Stimulated activated naive CD8-positive, alpha-beta T cell treated with anti-CD3 and anti-CD28 coated beads, Interleukin-15, amount 100 ng/mL, for 72 hours (primary cell): Measurements from ENCODE around the gene GNRHR.
"Not testable (repeated sequence)": the region's sequence is repeated elsewhere in the genome, so short reads cannot be mapped to it uniquely, and the experiment has no call there.

Source experiments
- ATAC-seq: fragments of 150-1000 bp; cut with Tn5 transposase; 2 replicates; pipeline ENCODE4 v1.10.0; 2021; ENCODE audit warnings: mild to moderate bottlenecking, moderate library complexity
- DNase-seq, 2 donors: peaks; one replicate each; pipeline ENCODE4 v3.0.0; 2021 to 2022
- H3K27ac Mint-ChIP-seq, 2 donors: one replicate each; pipeline ENCODE4 v1.8.0; 2022; ENCODE audit warnings: mild to moderate bottlenecking in 2 of 2, mixed read lengths in 2 of 2, moderate library complexity in 2 of 2
- H3K27me3 Mint-ChIP-seq: one replicate; pipeline ENCODE4 v1.8.0; 2022; ENCODE audit warnings: mixed read lengths
- H3K4me1 Mint-ChIP-seq: one replicate; pipeline ENCODE4 v1.8.0; 2022; ENCODE audit warnings: mild to moderate bottlenecking, mixed read lengths
- H3K4me3 Mint-ChIP-seq, 2 donors: one replicate each; pipeline ENCODE4 v1.8.0; 2022; ENCODE audit warnings: mild to moderate bottlenecking in 2 of 2, mixed read lengths in 2 of 2, moderate library complexity in 1 of 2
- H3K9me3 Mint-ChIP-seq, 2 donors: one replicate each; pipeline ENCODE4 v1.8.0; 2022; ENCODE audit warnings: mixed read lengths in 2 of 2

GNRHR gene

GRCh38 chr4:67754288-67754687 is at the start of gene GNRHR:
Gene GNRHR, minus strand, starts transcription at chr4:67754388. Its CDS starts 53 bp downstream, at chr4:67754335.
- Mint-ChIP-seq H3K27me3 (no peaks in the 10 kb centered on the region), H3K4me3 (no peak within 1 kb of the TSS), H3K9me3 (no peaks in the 10 kb centered on the region), H3K27ac (no peak within 1 kb of the TSS), H3K4me1 (no peaks in the 10 kb centered on the region)
- DNase-seq (no peak), ATAC-seq (no peak)

- no peak for DNase-seq
- Mint-ChIP-seq H3K4me1 (peaks cover 7% of the 10 kb centered on the region), H3K27me3 (no peaks in the 10 kb centered on the region), H3K9me3 (peaks cover 0 to under 1% of the 10 kb centered on the region in 2 donors), H3K4me3 (no peak overlapping the region), H3K27ac (no peak overlapping the region)
- no peak for ATAC-seq
These were observed 42.6 kb upstream of the GNRHR start for GRCh38 chr4:67796810-67797209.

- Mint-ChIP-seq H3K27ac (no peak overlapping the region), H3K4me3 (no peak overlapping the region), H3K4me1 (no peaks in the 10 kb centered on the region), H3K9me3 (peaks cover 0 to 5% of the 10 kb centered on the region in 2 donors), H3K27me3 (no peaks in the 10 kb centered on the region)
- DNase-seq (no peak), ATAC-seq (no peak)
These were observed 36.5 kb upstream of the GNRHR start for GRCh38 chr4:67790721-67791120.

- Mint-ChIP-seq H3K27ac (no peak overlapping the region), H3K4me3 (no peak overlapping the region), H3K27me3 (no peaks in the 10 kb centered on the region), H3K4me1 (no peaks in the 10 kb centered on the region), H3K9me3 (peaks cover 0 to 5% of the 10 kb centered on the region in 2 donors)
- no peak for DNase-seq
- no peak for ATAC-seq
These were observed 33.1 kb upstream of the GNRHR start for GRCh38 chr4:67787311-67787710.

- Mint-ChIP-seq H3K27ac (no peak overlapping the region), H3K9me3 (no peaks in the 10 kb centered on the region), H3K27me3 (no peaks in the 10 kb centered on the region), H3K4me1 (no peaks in the 10 kb centered on the region), H3K4me3 (no peak overlapping the region)
- ATAC-seq: no peak
- DNase-seq: no peak
These were observed 31.3 kb upstream of the GNRHR start for GRCh38 chr4:67785528-67785927.

GRCh38 chr4:67779631-67780030 is 25.4 kb upstream of the GNRHR start:
- DNase-seq (no peak), ATAC-seq (no peak)
- H3K4me1 Mint-ChIP-seq: no peaks in the 10 kb centered on the region
- H3K27me3 Mint-ChIP-seq: no peaks in the 10 kb centered on the region
- H3K9me3 Mint-ChIP-seq: no peaks in the 10 kb centered on the region
- H3K4me3 Mint-ChIP-seq: no peak overlapping the region
- no peak overlapping the region for H3K27ac Mint-ChIP-seq

GRCh38 chr4:67776746-67777145 is 22.6 kb upstream of the GNRHR start:
- H3K4me1 Mint-ChIP-seq: no peaks in the 10 kb centered on the region
- no peak overlapping the region for H3K27ac Mint-ChIP-seq

GRCh38 chr4:67770422-67770821 is 16.2 kb upstream of the GNRHR start:
- Mint-ChIP-seq H3K4me3 (no peak overlapping the region), H3K4me1 (no peaks in the 10 kb centered on the region)

More at GRCh38 chr4:67776746-67777145, 22.6 kb upstream of the GNRHR start:
- no peak for ATAC-seq
- DNase-seq: no peak
- no peak overlapping the region for H3K4me3 Mint-ChIP-seq
- H3K9me3 Mint-ChIP-seq: no peaks in the 10 kb centered on the region
- H3K27me3 Mint-ChIP-seq: no peaks in the 10 kb centered on the region

GRCh38 chr4:67765928-67766327 is 11.7 kb upstream of the GNRHR start:
- Mint-ChIP-seq H3K27ac (no peak overlapping the region), H3K4me1 (peaks cover 6% of the 10 kb centered on the region), H3K9me3 (no peaks in the 10 kb centered on the region), H3K27me3 (no peaks in the 10 kb centered on the region), H3K4me3 (no peak overlapping the region)
- ATAC-seq: no peak
- DNase-seq: no peak

More at GRCh38 chr4:67770422-67770821, 16.2 kb upstream of the GNRHR start:
- H3K27ac Mint-ChIP-seq: no peak overlapping the region
- no peaks in the 10 kb centered on the region for H3K9me3 Mint-ChIP-seq
- ATAC-seq (no peak), DNase-seq (no peak)
- H3K27me3 Mint-ChIP-seq: no peaks in the 10 kb centered on the region

- no peaks in the 10 kb centered on the region for H3K27me3 Mint-ChIP-seq
- DNase-seq (no peak), ATAC-seq (no peak)
- no peak overlapping the region for H3K27ac Mint-ChIP-seq
- no peak overlapping the region for H3K4me3 Mint-ChIP-seq
- H3K4me1 Mint-ChIP-seq: peaks cover 6% of the 10 kb centered on the region
- H3K9me3 Mint-ChIP-seq: no peaks in the 10 kb centered on the region
These were observed 11.2 kb upstream of the GNRHR start for GRCh38 chr4:67765401-67765800.

- Mint-ChIP-seq H3K27ac (no peak overlapping the region), H3K9me3 (no peaks in the 10 kb centered on the region), H3K4me3 (no peak overlapping the region), H3K4me1 (peaks cover 6% of the 10 kb centered on the region), H3K27me3 (no peaks in the 10 kb centered on the region)
- ATAC-seq: no peak
- no peak for DNase-seq
These were observed 10.0 kb upstream of the GNRHR start for GRCh38 chr4:67764183-67764582.

- Mint-ChIP-seq H3K27ac (peak overlapping the region in 1 of 2 donors; percentile 23), H3K4me3 (peak overlapping the region in 1 of 2 donors; percentile 23), H3K4me1 (peaks cover 6% of the 10 kb centered on the region), H3K27me3 (no peaks in the 10 kb centered on the region), H3K9me3 (no peaks in the 10 kb centered on the region)
- ATAC-seq (peak; percentile 89), DNase-seq (no peak)
These were observed 7.9 kb upstream of the GNRHR start for GRCh38 chr4:67762086-67762485.

GRCh38 chr4:67756991-67757390 is 2.8 kb upstream of the GNRHR start:
- ATAC-seq, H3K4me1 Mint-ChIP-seq, H3K4me3 Mint-ChIP-seq, H3K9me3 Mint-ChIP-seq, H3K27ac Mint-ChIP-seq, H3K27me3 Mint-ChIP-seq, DNase-seq: not testable (repeated sequence)

- no peak overlapping the region for H3K27ac Mint-ChIP-seq
- H3K9me3 Mint-ChIP-seq: no peaks in the 10 kb centered on the region
- DNase-seq (no peak), ATAC-seq (no peak)
- no peaks in the 10 kb centered on the region for H3K4me1 Mint-ChIP-seq
- H3K4me3 Mint-ChIP-seq: no peak overlapping the region
- H3K27me3 Mint-ChIP-seq: no peaks in the 10 kb centered on the region
These were observed 1.8 kb upstream of the GNRHR start for GRCh38 chr4:67755974-67756373.

- DNase-seq: no peak
- H3K27ac Mint-ChIP-seq: no peak overlapping the region
- H3K9me3 Mint-ChIP-seq: no peaks in the 10 kb centered on the region
- no peak overlapping the region for H3K4me3 Mint-ChIP-seq
- peaks cover 9% of the 10 kb centered on the region for H3K4me1 Mint-ChIP-seq
- ATAC-seq: no peak
- H3K27me3 Mint-ChIP-seq: no peaks in the 10 kb centered on the region
These were observed 2.9 kb downstream of the GNRHR start for GRCh38 chr4:67751260-67751659.

GRCh38 chr4:67750691-67751090 is 3.5 kb downstream of the GNRHR start:
- ATAC-seq (no peak), DNase-seq (no peak)
- H3K27ac Mint-ChIP-seq: no peak overlapping the region
- peaks cover 9% of the 10 kb centered on the region for H3K4me1 Mint-ChIP-seq
- no peaks in the 10 kb centered on the region for H3K27me3 Mint-ChIP-seq
- H3K9me3 Mint-ChIP-seq: no peaks in the 10 kb centered on the region
- no peak overlapping the region for H3K4me3 Mint-ChIP-seq

- Mint-ChIP-seq H3K4me3 (no peak overlapping the region), H3K9me3 (no peaks in the 10 kb centered on the region), H3K27ac (no peak overlapping the region), H3K27me3 (no peaks in the 10 kb centered on the region), H3K4me1 (peaks cover 9% of the 10 kb centered on the region)
- DNase-seq (no peak), ATAC-seq (no peak)
These were observed 4.9 kb downstream of the GNRHR start for GRCh38 chr4:67749286-67749685.
